Motor neuron (in vitro differentiated cells): Measurements from ENCODE around the gene LEMD2. TPM values are rescaled to one million over a fixed set of nuclear protein-coding genes. Genes with fewer than 3 reads are reported as not detected.

Experiments
- ATAC-seq, 8 experiments: fragments of 200-7000 bp; cut with Tn5 transposase; replicated peaks in 6 of 8; 2 replicates each; pipeline ENCODE4 v1.8.0; 2021; ENCODE audit warnings: mild to moderate bottlenecking in 8 of 8, moderate library complexity in 8 of 8
- H3K27ac ChIP-seq, 2 donors: fragments of 250-450 bp; sonication (Bioruptor Pico); 2 replicates each; pipeline ENCODE4 v1.9.0; 2021; ENCODE audit warnings: antibody characterized with exemption in 2 of 2, mild to moderate bottlenecking in 2 of 2, moderate library complexity in 1 of 2
- H3K4me1 ChIP-seq, 2 donors: fragments of 250-450 bp; sonication (Bioruptor Pico); replicated peaks in 1 of 2; 2 replicates each; pipeline ENCODE4 v1.6.1; 2021; ENCODE audit warnings: antibody characterized with exemption in 2 of 2, mild to moderate bottlenecking in 2 of 2, moderate library complexity in 1 of 2
- H3K4me3 ChIP-seq, 5 donors: fragments of 250-450 bp; sonication (Bioruptor Pico); 2 replicates each; pipeline ENCODE4 v1.9.0; 2021; ENCODE audit warnings: antibody characterized with exemption in 5 of 5, mild to moderate bottlenecking in 5 of 5, moderate library complexity in 4 of 5
- WGBS, 10 experiments: fragments of 450-650 bp; shearing (Covaris generic); methylation state at CpG; one replicate each; pipeline ENCODE4 v1.0.0; 2022; 5-methylcytosine and 5-hydroxymethylcytosine counted together
- in situ Hi-C, 9 experiments: fragments of 400-800 bp; cut with MboI; loops; one replicate each; pipeline ENCODE4 v1.15.0; 2021; ENCODE audit warnings: low sequenced_read_pairs in 9 of 9, low pct_unique_long_range_greater_than_20kb in 2 of 9; ENCODE audit not compliant: unreplicated experiment in 9 of 9
- total RNA-seq, 8 experiments: library from RNA; unstranded; fragments of 300-600 nt; gene quantifications; 2 replicates each; pipeline versions ENCODE4 v1.2.3 to v1.2.4, GENCODE V29; 2022

LEMD2 gene
- total RNA-seq, 8 experiments from 2014 or later, result 31.1 to 59.4 (median 51.3) TPM

- 15 to 57% (median 37%) methylated on average over 2 to 6 of the region's 11 CpGs; no CpG with 5 or more reads in 3 of the 10 experiments for WGBS, 10 experiments
- peaks cover 58 to 66% of the 10 kb centered on the region in 2 donors for H3K4me1 ChIP-seq
- no peak overlapping the region for H3K4me3 ChIP-seq
- ATAC-seq, result peak; percentile 34 to 82 (median 40)
- peak overlapping the region in 1 of 2 donors; percentile 4 for H3K27ac ChIP-seq
- in situ Hi-C loops, result no loop called here
Measured at GRCh38 chr6:33744001-33744848, 44.7 kb downstream of the LEMD2 start.

- 0 to 100% (median 56%) methylated on average over 1 to 5 of the region's 7 CpGs; no CpG with 5 or more reads in 4 of the 10 experiments for WGBS, 10 experiments
- Histone ChIP-seq H3K4me3 (no peak overlapping the region), H3K4me1 (peaks cover 52 to 62% of the 10 kb centered on the region in 2 donors), H3K27ac (peak overlapping the region in 1 of 2 donors; percentile 52)
- in situ Hi-C loops, result no loop called here
- ATAC-seq, result peak in 1 of 8 experiments; percentile 30
Measured at GRCh38 chr6:33742837-33743236, 46.1 kb downstream of the LEMD2 start.

DNA sequence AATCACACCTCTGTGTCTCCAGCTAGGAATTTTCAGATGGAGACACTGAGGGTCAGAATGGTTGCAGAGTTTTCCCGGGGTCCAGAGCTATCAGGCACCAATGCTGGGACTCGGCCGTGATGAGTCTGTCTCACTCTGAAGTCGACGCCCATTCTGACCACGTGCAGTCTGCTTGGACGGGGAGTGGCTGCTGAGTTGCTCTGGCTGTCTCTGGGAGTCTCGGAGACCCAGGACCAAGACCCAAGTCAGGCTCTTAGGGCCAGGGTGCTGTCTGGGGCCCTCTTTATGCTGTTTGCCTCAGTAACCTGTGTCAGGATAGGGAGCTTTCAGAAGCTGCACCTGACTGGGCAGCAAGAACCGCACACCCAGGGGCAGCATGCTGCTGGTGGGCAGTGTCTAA lies 46.8 kb downstream of the LEMD2 start:
- 4 to 72% (median 34%) methylated on average over 1 to 8 of the region's 9 CpGs; no CpG with 5 or more reads in 4 of the 10 experiments for WGBS, 10 experiments
- Histone ChIP-seq H3K27ac (no peak overlapping the region), H3K4me3 (no peak overlapping the region), H3K4me1 (peaks cover 49 to 55% of the 10 kb centered on the region in 2 donors)
- in situ Hi-C loops, result no loop called here
- ATAC-seq, result peak in 3 of 8 experiments; percentile 48 to 66 (median 55)

GRCh38 chr6:33740794-33741193 lies 48.1 kb downstream of the LEMD2 start:
- Histone ChIP-seq H3K27ac (no peak overlapping the region), H3K4me3 (no peak overlapping the region), H3K4me1 (peaks cover 38 to 42% of the 10 kb centered on the region in 2 donors)
- 60 to 100% (median 100%) methylated on average over 1 to 3 of the region's 5 CpGs; no CpG with 5 or more reads in 3 of the 10 experiments for WGBS, 10 experiments
- no peak for ATAC-seq
- in situ Hi-C loops, result no loop called here

DNA sequence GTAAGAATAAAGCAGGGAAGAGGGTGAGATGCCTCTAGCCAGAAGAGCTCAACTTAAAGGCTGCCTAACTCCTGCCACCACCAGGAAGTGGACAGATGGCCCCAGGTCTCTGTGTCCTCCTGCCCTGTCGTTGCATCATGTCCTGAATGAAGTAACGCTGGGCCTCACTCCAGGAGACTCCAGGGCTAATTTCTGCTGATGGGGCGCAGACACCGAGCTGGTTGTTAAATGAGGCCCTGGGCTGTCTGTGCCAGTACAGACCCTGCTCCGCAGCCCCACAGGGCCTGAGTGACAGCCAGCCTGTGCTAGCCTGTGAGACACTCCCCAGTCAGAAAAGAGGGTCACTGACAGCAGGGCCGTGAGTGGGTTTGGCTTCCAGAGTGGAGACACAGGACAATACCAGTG lies 48.7 kb downstream of the LEMD2 start:
- Histone ChIP-seq H3K27ac (peak overlapping the region in 1 of 2 donors; percentile 4), H3K4me1 (peaks cover 32 to 36% of the 10 kb centered on the region in 2 donors), H3K4me3 (no peak overlapping the region)
- peak in 4 of 8 experiments; percentile 15 to 44 (median 24) for ATAC-seq
- WGBS, 10 experiments, result 57 to 73% methylated on average over 2 to 4 of the region's 6 CpGs; no CpG with 5 or more reads in 8 of the 10 experiments
- in situ Hi-C loops, result no loop called here

- in situ Hi-C loops, result no loop called here
- Histone ChIP-seq H3K4me3 (no peak overlapping the region), H3K4me1 (peaks cover 26 to 30% of the 10 kb centered on the region in 2 donors), H3K27ac (no peak overlapping the region)
- ATAC-seq, result no peak
- WGBS, 10 experiments, result 55 to 100% (median 80%) methylated on average over 1 to 2 of the region's 5 CpGs; no CpG with 5 or more reads in 5 of the 10 experiments
Measured at GRCh38 chr6:33739571-33739970, 49.4 kb downstream of the LEMD2 start.

DNA sequence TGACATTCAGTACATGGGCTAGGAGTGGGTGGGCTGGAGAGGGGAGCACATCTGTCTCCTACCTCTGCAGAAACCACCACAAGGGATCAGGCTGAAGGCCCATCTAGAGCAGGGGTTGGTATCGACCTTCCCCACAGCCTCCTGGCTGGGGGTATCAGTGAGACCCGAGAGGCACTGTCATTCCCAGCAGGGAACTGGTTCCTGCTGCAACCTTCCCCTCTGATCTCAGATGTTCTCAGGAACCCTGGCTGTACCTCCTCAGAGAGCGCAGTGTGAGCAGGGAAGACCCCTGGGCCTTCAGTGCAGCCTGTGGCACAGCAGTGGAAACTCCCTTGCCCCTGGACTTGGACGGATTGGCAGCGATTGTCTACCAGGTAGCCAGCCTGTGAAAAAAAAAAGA lies 50.1 kb downstream of the LEMD2 start:
- no peak for ATAC-seq
- H3K4me3 ChIP-seq, result no peak overlapping the region
- H3K4me1 ChIP-seq, result peaks cover 19 to 23% of the 10 kb centered on the region in 2 donors
- 88% methylated on average over 3 of the region's 5 CpGs; no CpG with 5 or more reads in 9 of the 10 experiments for WGBS, 10 experiments
- no peak overlapping the region for H3K27ac ChIP-seq
- in situ Hi-C loops, result no loop called here

GRCh38 chr6:33738153-33738552 lies 50.8 kb downstream of the LEMD2 start:
- WGBS, 10 experiments, result 59 to 100% methylated on average over 3 to 5 of the region's 9 CpGs; no CpG with 5 or more reads in 8 of the 10 experiments
- no peak overlapping the region for H3K27ac ChIP-seq
- peaks cover 19 to 20% of the 10 kb centered on the region in 2 donors for H3K4me1 ChIP-seq
- in situ Hi-C loops, result no loop called here
- no peak overlapping the region for H3K4me3 ChIP-seq
- ATAC-seq, result no peak

DNA sequence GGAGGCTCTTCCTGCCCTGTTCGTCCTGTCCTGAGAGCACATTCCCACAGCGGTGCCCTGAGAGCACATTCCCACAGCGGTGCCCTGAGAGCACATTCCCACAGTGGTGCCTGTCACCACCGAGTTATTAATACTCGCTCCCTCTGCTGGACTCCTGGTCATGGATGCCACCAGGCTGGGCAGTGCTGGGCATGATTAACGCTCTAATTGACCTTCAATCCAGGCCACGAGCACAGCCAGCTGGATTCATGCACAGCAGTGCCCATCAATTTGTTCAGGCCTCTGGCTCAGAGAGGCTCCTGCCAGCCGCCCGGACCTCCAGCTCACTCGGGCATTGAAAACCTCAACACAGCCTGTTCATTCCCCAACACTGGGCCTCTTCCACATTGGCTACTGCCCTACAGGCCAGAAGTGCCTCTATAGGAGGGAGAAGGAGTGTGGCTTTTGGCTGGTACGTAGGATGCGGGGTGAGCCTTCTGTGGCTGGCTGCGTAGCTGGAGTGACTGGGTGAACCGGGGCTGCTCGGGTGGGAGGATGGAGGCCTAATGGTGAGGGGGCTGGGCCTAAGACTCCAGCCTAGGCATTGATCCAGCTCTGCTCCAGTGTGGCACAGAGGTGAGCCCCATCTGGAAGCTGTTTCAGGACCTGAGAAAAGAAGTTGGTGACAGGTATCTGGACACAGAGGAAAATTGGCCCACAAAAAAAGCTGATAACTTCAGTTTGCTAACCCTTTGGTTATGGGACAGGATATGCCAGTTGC lies 51.5 kb downstream of the LEMD2 start:
- H3K4me1 ChIP-seq, result peaks cover 20 to 24% of the 10 kb centered on the region in 2 donors
- peak in 4 of 8 experiments; percentile 6 to 64 (median 44) for ATAC-seq
- in situ Hi-C loops, result no loop called here
- WGBS, 10 experiments, result 40 to 100% (median 78%) methylated on average over 1 to 4 of the region's 15 CpGs; no CpG with 5 or more reads in 4 of the 10 experiments
- peak overlapping the region in 1 of 2 donors; percentile 22 for H3K27ac ChIP-seq
- H3K4me3 ChIP-seq, result no peak overlapping the region

- no peak overlapping the region for H3K4me3 ChIP-seq
- no peak for ATAC-seq
- peaks cover 19 to 26% of the 10 kb centered on the region in 2 donors for H3K4me1 ChIP-seq
- WGBS, 10 experiments, result 66 to 89% (median 86%) methylated on average over 3 to 10 of the region's 18 CpGs; no CpG with 5 or more reads in 6 of the 10 experiments
- H3K27ac ChIP-seq, result no peak overlapping the region
- in situ Hi-C loops, result no loop called here
Measured at GRCh38 chr6:33735216-33735615, 53.7 kb downstream of the LEMD2 start.

GRCh38 chr6:33733709-33734007 lies 55.3 kb downstream of the LEMD2 start:
- Histone ChIP-seq H3K4me3 (no peak overlapping the region), H3K27ac (no peak overlapping the region), H3K4me1 (peaks cover 20 to 21% of the 10 kb centered on the region in 2 donors)
- no peak for ATAC-seq
- in situ Hi-C loops, result no loop called here
- WGBS, 10 experiments, result 40 to 84% (median 75%) methylated on average over 2 to 6 of the region's 8 CpGs; no CpG with 5 or more reads in 7 of the 10 experiments

DNA sequence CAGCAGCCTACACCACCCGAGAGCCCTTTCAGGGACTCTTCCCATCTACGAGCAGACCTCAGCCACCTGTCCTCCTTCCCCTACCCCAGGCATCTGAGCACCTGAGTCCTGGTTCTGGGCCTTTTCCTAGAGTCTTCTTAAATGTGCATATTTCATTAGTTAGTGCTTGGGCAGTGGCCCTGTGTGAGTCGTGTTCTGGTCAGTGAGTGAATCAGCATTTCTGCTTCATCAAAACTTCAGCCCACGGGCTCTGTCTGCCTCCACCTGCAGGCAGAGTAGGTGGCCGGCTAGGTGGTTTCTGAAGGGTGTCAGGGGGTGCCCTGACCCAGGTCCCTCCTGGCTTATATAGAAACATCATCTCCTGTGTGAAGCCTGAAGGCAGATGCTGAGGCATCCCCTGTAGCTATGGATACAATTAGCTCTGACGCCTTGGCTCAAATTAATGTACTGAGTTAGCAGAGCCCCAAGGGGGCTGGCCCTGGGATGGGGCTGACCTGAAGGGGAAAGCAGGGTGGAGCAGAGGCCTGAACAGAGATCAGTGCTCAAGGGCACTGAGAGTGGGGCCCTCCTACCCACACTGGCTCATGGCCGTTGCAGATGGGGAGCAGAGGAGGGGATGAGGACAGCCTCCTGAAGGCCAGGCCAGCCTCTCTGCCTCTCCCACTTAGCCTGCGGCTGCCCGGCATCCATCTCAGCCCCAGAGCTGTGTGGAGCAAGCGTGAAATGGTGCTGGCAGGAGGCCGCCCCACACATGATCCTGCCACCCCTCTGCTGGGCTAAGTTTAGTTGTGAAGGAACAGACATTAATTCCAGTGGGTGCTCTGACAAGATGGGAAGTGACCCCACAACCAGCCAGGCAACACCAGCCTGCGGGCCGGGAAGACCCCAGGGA lies 55.9 kb downstream of the LEMD2 start:
- ATAC-seq, result peak; percentile 36 to 88 (median 68)
- 17 to 80% (median 22%) methylated on average over 1 to 6 of the region's 13 CpGs; no CpG with 5 or more reads in 3 of the 10 experiments for WGBS, 10 experiments

More for the DNA sequence above, 55.9 kb downstream of the LEMD2 start:
- Histone ChIP-seq H3K27ac (peak overlapping the region; percentile 8 to 14), H3K4me3 (no peak overlapping the region), H3K4me1 (peaks cover 20 to 21% of the 10 kb centered on the region in 2 donors)
- in situ Hi-C loops, result no loop called here
